ENCODE measurements around the gene HSPD1. TPM values are rescaled to one million over a fixed set of nuclear protein-coding genes. Genes with fewer than 3 reads are reported as not detected.

The HSPD1 gene
- total and polyA plus RNA-seq, 2 of the 13 experiments (the other 11 are each of a cell fraction or from before 2014, with no cell fraction given) = 685 to 2,610 TPM

DNA sequence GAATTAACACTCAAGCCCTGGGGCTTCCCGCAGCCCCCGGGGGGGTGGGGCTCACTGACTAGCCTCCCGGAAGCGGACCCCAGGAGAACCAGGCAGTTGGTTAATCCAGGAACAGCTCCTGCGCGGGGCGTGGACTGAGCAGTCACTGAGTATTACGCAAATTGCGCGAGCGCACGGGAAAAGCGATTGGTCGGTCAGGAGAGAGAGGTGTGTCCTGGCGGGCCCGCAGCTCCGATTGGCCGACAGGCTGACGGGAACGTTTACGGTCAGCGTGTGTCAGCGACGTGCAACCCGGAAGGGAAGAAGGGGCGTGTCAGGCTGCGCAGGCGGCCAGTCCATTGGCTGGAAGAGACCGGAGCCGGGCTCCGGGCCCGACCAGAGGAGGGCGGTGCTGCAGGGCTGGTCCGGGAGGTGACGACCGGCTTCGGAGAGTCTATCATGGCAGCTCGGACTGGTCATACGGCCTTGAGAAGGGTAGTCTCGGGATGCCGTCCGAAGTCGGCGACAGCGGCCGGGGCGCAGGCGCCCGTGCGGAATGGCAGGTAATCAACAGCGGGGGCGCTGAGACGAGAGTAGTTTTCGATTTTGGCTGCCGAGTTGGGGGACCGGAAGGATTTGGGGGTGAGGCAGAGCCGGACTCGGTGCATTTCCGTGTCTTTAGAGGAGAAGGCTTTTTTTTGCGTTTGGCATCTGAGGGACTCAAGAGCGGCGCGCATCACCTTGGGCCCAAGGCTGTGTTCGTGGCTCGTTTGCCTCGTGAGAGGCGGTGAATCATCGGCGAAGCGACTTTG lies 46.3 kb downstream of the HSPD1 start, which contains the start of gene COQ10B (continued):
- TF ChIP-seq ZNF687 (CRISPR knock-in tag; IDR thresholded peaks at IDR 0.05) (peak; percentile 95), PAWR (CRISPR knock-in tag; IDR thresholded peaks at IDR 0.05; ENCODE audit: borderline replicate concordance) (no peak), ZNF431 (CRISPR knock-in tag; IDR thresholded peaks at IDR 0.05; ENCODE audit: borderline replicate concordance, low read depth) (no peak; the same call in 1 of the 2 replicates), ZNF691 (CRISPR knock-in tag; IDR thresholded peaks at IDR 0.05; ENCODE audit: borderline replicate concordance, low read depth) (peak; percentile 75), NPAS2 (CRISPR knock-in tag; IDR thresholded peaks at IDR 0.05; ENCODE audit: borderline replicate concordance) (no peak), ZNF629 (CRISPR knock-in tag; conservative IDR thresholded peaks at IDR 0.05) (no peak), ZSCAN31 (CRISPR knock-in tag; IDR thresholded peaks at IDR 0.05; ENCODE audit: low read depth) (no peak; the same call in 1 of the 2 replicates), ZNF737 (CRISPR knock-in tag; IDR thresholded peaks at IDR 0.05; ENCODE audit: borderline replicate concordance) (no peak)
- TF ChIP-seq, protein P1, sequence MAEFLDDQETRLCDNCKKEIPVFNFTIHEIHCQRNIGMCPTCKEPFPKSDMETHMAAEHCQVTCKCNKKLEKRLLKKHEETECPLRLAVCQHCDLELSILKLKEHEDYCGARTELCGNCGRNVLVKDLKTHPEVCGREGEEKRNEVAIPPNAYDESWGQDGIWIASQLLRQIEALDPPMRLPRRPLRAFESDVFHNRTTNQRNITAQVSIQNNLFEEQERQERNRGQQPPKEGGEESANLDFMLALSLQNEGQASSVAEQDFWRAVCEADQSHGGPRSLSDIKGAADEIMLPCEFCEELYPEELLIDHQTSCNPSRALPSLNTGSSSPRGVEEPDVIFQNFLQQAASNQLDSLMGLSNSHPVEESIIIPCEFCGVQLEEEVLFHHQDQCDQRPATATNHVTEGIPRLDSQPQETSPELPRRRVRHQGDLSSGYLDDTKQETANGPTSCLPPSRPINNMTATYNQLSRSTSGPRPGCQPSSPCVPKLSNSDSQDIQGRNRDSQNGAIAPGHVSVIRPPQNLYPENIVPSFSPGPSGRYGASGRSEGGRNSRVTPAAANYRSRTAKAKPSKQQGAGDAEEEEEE (CRISPR knock-in tag; IDR thresholded peaks at IDR 0.05; ENCODE audit: borderline replicate concordance) = no peak
- TF ChIP-seq, protein P2, sequence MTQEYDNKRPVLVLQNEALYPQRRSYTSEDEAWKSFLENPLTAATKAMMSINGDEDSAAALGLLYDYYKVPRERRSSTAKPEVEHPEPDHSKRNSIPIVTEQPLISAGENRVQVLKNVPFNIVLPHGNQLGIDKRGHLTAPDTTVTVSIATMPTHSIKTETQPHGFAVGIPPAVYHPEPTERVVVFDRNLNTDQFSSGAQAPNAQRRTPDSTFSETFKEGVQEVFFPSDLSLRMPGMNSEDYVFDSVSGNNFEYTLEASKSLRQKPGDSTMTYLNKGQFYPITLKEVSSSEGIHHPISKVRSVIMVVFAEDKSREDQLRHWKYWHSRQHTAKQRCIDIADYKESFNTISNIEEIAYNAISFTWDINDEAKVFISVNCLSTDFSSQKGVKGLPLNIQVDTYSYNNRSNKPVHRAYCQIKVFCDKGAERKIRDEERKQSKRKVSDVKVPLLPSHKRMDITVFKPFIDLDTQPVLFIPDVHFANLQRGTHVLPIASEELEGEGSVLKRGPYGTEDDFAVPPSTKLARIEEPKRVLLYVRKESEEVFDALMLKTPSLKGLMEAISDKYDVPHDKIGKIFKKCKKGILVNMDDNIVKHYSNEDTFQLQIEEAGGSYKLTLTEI (CRISPR knock-in tag; conservative IDR thresholded peaks at IDR 0.05) = no peak
- TF ChIP-seq, protein P3, sequence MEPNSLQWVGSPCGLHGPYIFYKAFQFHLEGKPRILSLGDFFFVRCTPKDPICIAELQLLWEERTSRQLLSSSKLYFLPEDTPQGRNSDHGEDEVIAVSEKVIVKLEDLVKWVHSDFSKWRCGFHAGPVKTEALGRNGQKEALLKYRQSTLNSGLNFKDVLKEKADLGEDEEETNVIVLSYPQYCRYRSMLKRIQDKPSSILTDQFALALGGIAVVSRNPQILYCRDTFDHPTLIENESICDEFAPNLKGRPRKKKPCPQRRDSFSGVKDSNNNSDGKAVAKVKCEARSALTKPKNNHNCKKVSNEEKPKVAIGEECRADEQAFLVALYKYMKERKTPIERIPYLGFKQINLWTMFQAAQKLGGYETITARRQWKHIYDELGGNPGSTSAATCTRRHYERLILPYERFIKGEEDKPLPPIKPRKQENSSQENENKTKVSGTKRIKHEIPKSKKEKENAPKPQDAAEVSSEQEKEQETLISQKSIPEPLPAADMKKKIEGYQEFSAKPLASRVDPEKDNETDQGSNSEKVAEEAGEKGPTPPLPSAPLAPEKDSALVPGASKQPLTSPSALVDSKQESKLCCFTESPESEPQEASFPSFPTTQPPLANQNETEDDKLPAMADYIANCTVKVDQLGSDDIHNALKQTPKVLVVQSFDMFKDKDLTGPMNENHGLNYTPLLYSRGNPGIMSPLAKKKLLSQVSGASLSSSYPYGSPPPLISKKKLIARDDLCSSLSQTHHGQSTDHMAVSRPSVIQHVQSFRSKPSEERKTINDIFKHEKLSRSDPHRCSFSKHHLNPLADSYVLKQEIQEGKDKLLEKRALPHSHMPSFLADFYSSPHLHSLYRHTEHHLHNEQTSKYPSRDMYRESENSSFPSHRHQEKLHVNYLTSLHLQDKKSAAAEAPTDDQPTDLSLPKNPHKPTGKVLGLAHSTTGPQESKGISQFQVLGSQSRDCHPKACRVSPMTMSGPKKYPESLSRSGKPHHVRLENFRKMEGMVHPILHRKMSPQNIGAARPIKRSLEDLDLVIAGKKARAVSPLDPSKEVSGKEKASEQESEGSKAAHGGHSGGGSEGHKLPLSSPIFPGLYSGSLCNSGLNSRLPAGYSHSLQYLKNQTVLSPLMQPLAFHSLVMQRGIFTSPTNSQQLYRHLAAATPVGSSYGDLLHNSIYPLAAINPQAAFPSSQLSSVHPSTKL (CRISPR knock-in tag; IDR thresholded peaks at IDR 0.05) = peak; percentile 64
- TF ChIP-seq, protein P4, sequence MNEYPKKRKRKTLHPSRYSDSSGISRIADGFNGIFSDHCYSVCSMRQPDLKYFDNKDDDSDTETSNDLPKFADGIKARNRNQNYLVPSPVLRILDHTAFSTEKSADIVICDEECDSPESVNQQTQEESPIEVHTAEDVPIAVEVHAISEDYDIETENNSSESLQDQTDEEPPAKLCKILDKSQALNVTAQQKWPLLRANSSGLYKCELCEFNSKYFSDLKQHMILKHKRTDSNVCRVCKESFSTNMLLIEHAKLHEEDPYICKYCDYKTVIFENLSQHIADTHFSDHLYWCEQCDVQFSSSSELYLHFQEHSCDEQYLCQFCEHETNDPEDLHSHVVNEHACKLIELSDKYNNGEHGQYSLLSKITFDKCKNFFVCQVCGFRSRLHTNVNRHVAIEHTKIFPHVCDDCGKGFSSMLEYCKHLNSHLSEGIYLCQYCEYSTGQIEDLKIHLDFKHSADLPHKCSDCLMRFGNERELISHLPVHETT (CRISPR knock-in tag; conservative IDR thresholded peaks at IDR 0.05) = peak; percentile 85; the same call in 1 of the 2 replicates
